Measurements from ENCODE around the gene BAG3.

The BAG3 gene

GRCh38 chr10:119686465-119687191 is 35.4 kb downstream of the BAG3 start:
- peak; percentile 86 for TF ChIP-seq CTCF (conservative IDR thresholded peaks at IDR 0.05)
- no peak overlapping the region for H3K27ac ChIP-seq

DNA sequence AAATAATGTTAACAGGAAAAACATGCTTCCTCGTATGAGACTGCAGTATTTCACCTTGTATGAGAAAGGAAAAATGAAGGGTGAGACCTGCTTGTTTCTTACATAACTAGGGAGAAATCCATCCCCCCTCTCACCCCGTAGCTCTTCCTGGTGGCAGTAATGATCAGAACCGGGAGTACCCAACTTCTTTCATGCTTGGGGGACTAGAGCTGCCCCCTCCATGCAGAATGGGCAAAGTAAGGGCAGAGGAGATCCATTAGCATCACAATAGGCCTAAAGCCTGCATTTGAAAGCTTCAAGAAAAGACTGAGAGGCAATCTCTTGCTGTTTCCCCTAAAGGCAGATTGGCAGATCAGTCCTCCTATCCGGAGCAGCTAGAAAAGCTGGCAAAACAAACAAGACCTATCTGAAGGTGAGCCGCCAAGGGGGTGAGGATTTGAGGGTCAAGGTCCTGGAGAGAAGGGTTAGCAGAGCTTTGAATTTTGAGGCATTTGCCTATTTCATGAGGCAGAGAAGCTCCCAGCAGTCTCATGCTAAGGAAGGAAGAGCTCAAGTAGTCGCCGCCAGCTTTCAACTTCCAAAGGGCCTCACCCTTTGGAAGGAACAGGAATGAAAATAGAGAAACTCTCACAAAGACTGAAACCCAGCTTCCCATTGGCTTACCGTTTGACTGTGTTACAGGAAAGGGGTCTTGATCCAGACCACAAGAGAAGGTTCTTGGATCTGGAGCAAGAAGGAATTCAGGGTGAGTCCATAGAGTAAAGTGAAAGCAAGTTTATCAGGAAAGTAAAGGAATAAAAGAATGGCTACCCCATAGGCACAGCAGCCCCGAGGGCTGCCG is 36.2 kb downstream of the BAG3 start:
- TF ChIP-seq CTCF (conservative IDR thresholded peaks at IDR 0.05): no peak
- no peak overlapping the region for H3K27ac ChIP-seq

GRCh38 chr10:119688033-119688508 is 36.9 kb downstream of the BAG3 start:
- TF ChIP-seq CTCF (conservative IDR thresholded peaks at IDR 0.05): no peak
- H3K27ac ChIP-seq: no peak overlapping the region

- TF ChIP-seq CTCF (conservative IDR thresholded peaks at IDR 0.05): no peak
- H3K27ac ChIP-seq: no peak overlapping the region
Observed at GRCh38 chr10:119689016-119689580, 37.9 kb downstream of the BAG3 start.

GRCh38 chr10:119691726-119692125 is 40.5 kb downstream of the BAG3 start:
- TF ChIP-seq CTCF (conservative IDR thresholded peaks at IDR 0.05): no peak

DNA sequence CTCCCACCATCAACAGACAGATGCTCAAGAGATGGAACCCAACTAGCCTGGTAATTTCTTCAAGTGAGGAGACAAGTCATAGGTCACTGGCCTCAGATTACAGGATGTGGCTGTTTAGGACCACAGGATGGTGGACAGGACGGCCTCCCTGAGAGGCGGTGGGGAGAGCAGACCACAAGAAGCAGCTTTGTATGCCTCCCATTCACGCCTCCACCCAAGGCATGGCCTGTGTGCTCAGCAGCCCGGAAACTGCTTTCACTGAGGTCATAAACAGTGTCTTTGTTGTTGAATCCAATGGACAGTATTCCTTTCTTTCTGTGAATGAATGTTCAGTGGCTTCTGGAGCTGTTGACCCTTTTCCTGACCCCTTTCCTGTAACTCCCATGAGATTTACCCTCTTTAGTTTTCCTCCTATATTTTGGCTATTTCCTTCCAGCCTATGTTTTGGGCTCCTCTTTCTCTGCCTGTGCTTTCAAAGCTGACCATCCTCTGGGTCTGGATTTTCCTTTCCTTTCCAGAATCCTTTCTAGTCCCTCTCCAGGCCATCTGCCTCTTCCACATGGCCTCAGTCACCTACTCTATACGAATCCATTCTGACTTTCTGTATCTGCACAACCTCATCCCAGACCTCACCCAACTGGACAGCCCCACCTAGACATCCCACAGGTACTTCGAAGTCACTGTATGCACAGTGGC is 42.2 kb downstream of the BAG3 start:
- no peak overlapping the region for H3K27ac ChIP-seq
- TF ChIP-seq CTCF (conservative IDR thresholded peaks at IDR 0.05): no peak

More at GRCh38 chr10:119691726-119692125, 40.5 kb downstream of the BAG3 start:
- no peak overlapping the region for H3K27ac ChIP-seq
